Astrocyte (in vitro differentiated cells and primary cell): Measurements from ENCODE around the gene CHRNA5. TPM values are rescaled to one million over a fixed set of nuclear protein-coding genes. Genes with fewer than 3 reads are reported as not detected.

Experiments
- DNase-seq: peaks from one replicate; pipeline ENCODE4 v3.0.0-alpha.2; 2010; ENCODE audit warnings: low read depth
- FAIRE-seq: peaks from 2 replicates; lab custom pipeline; 2011; peaks lifted over from hg19 to GRCh38; lab: Jason Lieb, UNC
- H2AFZ ChIP-seq: 2 replicates; pipeline ENCODE4 v1.6.0; 2012; ENCODE audit warnings: low read depth, low read length, inconsistent platforms
- H3K27ac ChIP-seq: 2 replicates; pipeline ENCODE4 v1.5.1; 2011; ENCODE audit warnings: low read depth, low read length, inconsistent platforms
- H3K27me3 ChIP-seq: 2 replicates; pipeline ENCODE4 v1.6.0; 2011; ENCODE audit warnings: low read length, inconsistent platforms; ENCODE audit not compliant: insufficient read depth
- H3K36me3 ChIP-seq: 2 replicates; pipeline ENCODE4 v1.5.1; 2011; ENCODE audit warnings: low read length, inconsistent platforms; ENCODE audit not compliant: insufficient read depth
- H3K4me1 ChIP-seq: 2 replicates; pipeline ENCODE4 v1.5.1; 2011; ENCODE audit warnings: low read length, inconsistent platforms; ENCODE audit not compliant: insufficient read depth
- H3K4me2 ChIP-seq: 2 replicates; pipeline ENCODE4 v1.6.0; 2012; ENCODE audit warnings: low read length, inconsistent platforms
- H3K4me3 ChIP-seq: 2 replicates; pipeline ENCODE4 v1.5.1; 2011; ENCODE audit warnings: low read depth, mild to moderate bottlenecking, low read length, inconsistent platforms; ENCODE audit not compliant: insufficient read depth
- H3K79me2 ChIP-seq: 2 replicates; pipeline ENCODE4 v1.6.0; 2012; ENCODE audit warnings: mild to moderate bottlenecking, low read length, inconsistent platforms; ENCODE audit not compliant: insufficient read depth
- H3K9ac ChIP-seq: 2 replicates; pipeline ENCODE4 v1.6.0; 2012; ENCODE audit warnings: mild to moderate bottlenecking, low read length, inconsistent platforms
- H3K9me3 ChIP-seq: 2 replicates; pipeline ENCODE4 v1.5.1; 2012; ENCODE audit warnings: low read depth, mild to moderate bottlenecking, low read length, inconsistent platforms; ENCODE audit not compliant: insufficient read depth
- H4K20me1 ChIP-seq: 2 replicates; pipeline ENCODE4 v1.6.0; 2012; ENCODE audit warnings: low read length, inconsistent platforms; ENCODE audit not compliant: insufficient read depth
- H3K27ac Mint-ChIP-seq: one replicate; pipeline ENCODE4 v1.8.0; 2021; ENCODE audit warnings: mild to moderate bottlenecking, mixed read lengths; ENCODE audit not compliant: unreplicated experiment
- H3K27me3 Mint-ChIP-seq: one replicate; pipeline ENCODE4 v1.8.0; 2021; ENCODE audit warnings: low read depth, mixed read lengths; ENCODE audit not compliant: unreplicated experiment
- H3K36me3 Mint-ChIP-seq: one replicate; pipeline ENCODE4 v1.8.0; 2021; ENCODE audit warnings: low read depth, mixed read lengths; ENCODE audit not compliant: unreplicated experiment
- H3K4me1 Mint-ChIP-seq: one replicate; pipeline ENCODE4 v1.8.0; 2021; ENCODE audit warnings: low read depth, mixed read lengths; ENCODE audit not compliant: unreplicated experiment
- H3K4me3 Mint-ChIP-seq: one replicate; pipeline ENCODE4 v1.8.0; 2021; ENCODE audit warnings: mild to moderate bottlenecking, moderate library complexity, mixed read lengths; ENCODE audit not compliant: unreplicated experiment
- H3K9me3 Mint-ChIP-seq: one replicate; pipeline ENCODE4 v1.8.0; 2021; ENCODE audit warnings: mild to moderate bottlenecking, mixed read lengths; ENCODE audit not compliant: unreplicated experiment
- EZH2 ChIP-seq: IDR thresholded peaks from 2 replicates; pipeline ENCODE4 v1.6.1; 2012; ENCODE audit warnings: mild to moderate bottlenecking, low read length, inconsistent platforms; ENCODE audit not compliant: insufficient read depth
- total RNA-seq: library from RNA; stranded (reverse); gene quantifications from 2 replicates; pipeline ENCODE4 v1.2.1, GENCODE V29; 2021
- TF ChIP-seq, protein P1 (sequence below): IDR thresholded peaks from 2 replicates; pipeline ENCODE4 v1.5.1; 2011; ENCODE audit warnings: low read depth, mild to moderate bottlenecking, inconsistent platforms, low read length, moderate library complexity; ENCODE audit not compliant: insufficient read depth

The CHRNA5 gene
- total RNA-seq, 1 donor from 2014 or later = 2.5 TPM

DNA sequence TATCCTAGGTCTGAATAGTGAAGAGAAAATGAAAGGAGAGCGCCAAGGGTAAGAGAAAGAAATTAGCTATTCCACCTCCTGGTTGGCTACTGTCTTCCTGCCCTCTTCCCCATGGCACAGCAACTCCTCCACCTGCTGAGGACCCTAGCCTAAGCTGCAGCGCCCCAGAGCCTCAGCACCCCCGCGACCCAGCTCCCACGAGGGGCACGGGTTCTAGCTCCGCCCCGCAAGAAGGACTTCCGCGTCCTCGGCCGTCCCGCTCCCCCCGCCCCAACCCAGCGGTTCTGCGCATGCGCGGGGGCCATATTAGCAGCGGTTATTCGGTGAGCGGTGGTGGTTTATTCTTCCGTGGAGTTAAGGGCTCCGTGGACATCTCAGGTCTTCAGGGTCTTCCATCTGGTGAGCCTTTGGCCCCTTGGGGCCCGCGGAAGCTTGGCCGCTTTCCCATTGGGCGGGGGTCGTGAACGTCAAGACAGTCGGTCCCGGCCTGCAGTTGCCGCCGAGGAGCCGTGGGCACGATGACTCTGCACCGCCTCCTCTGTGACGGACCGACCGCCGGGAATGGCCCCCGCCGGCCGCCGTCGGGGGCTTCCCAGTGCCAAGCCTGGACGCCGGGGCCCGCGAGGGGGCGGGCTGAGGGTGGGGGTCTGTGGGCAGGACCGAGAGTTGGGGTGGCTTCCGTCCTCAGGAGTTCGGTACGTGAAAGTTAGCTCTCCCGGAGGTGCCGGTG lies 25.0 kb upstream of the CHRNA5 start, which contains the start of gene PSMA4:
Gene PSMA4, plus strand, starts transcription at position 304 of the 730 bp plus-strand sequence. CDS start 1,484 bp downstream, outside the sequence.
- H3K27ac ChIP-seq = peak within 1 kb of the TSS; percentile 97
- H3K9me3 ChIP-seq = no peaks in the 10 kb centered on the region
- H3K9ac ChIP-seq = peak within 1 kb of the TSS; percentile 97
- TF ChIP-seq, protein P1, sequence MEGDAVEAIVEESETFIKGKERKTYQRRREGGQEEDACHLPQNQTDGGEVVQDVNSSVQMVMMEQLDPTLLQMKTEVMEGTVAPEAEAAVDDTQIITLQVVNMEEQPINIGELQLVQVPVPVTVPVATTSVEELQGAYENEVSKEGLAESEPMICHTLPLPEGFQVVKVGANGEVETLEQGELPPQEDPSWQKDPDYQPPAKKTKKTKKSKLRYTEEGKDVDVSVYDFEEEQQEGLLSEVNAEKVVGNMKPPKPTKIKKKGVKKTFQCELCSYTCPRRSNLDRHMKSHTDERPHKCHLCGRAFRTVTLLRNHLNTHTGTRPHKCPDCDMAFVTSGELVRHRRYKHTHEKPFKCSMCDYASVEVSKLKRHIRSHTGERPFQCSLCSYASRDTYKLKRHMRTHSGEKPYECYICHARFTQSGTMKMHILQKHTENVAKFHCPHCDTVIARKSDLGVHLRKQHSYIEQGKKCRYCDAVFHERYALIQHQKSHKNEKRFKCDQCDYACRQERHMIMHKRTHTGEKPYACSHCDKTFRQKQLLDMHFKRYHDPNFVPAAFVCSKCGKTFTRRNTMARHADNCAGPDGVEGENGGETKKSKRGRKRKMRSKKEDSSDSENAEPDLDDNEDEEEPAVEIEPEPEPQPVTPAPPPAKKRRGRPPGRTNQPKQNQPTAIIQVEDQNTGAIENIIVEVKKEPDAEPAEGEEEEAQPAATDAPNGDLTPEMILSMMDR = no peak
- TF ChIP-seq EZH2 = no peak
- H3K4me1 ChIP-seq = peaks cover 10% of the 10 kb centered on the region
- H4K20me1 ChIP-seq = peaks cover 29% of the 10 kb centered on the region
- H3K27me3 ChIP-seq = no peaks in the 10 kb centered on the region
- H3K36me3 ChIP-seq = peaks cover 9% of the 10 kb centered on the region
- H3K9me3 Mint-ChIP-seq = no peaks in the 10 kb centered on the region
- H3K79me2 ChIP-seq = peaks cover 34% of the 10 kb centered on the region
- H3K4me3 Mint-ChIP-seq = peak within 1 kb of the TSS; percentile 99
- peak within 1 kb of the TSS; percentile 96 for H3K4me3 ChIP-seq
- FAIRE-seq (no peak), DNase-seq (peak; percentile 64)
- peak within 1 kb of the TSS; percentile 91 for H3K4me2 ChIP-seq
- H3K36me3 Mint-ChIP-seq = peaks cover 2% of the 10 kb centered on the region
- H2AFZ ChIP-seq = peak within 1 kb of the TSS; percentile 86
- peaks cover 18% of the 10 kb centered on the region for H3K4me1 Mint-ChIP-seq
- H3K27ac Mint-ChIP-seq = peak within 1 kb of the TSS; percentile 97
- no peaks in the 10 kb centered on the region for H3K27me3 Mint-ChIP-seq

DNA sequence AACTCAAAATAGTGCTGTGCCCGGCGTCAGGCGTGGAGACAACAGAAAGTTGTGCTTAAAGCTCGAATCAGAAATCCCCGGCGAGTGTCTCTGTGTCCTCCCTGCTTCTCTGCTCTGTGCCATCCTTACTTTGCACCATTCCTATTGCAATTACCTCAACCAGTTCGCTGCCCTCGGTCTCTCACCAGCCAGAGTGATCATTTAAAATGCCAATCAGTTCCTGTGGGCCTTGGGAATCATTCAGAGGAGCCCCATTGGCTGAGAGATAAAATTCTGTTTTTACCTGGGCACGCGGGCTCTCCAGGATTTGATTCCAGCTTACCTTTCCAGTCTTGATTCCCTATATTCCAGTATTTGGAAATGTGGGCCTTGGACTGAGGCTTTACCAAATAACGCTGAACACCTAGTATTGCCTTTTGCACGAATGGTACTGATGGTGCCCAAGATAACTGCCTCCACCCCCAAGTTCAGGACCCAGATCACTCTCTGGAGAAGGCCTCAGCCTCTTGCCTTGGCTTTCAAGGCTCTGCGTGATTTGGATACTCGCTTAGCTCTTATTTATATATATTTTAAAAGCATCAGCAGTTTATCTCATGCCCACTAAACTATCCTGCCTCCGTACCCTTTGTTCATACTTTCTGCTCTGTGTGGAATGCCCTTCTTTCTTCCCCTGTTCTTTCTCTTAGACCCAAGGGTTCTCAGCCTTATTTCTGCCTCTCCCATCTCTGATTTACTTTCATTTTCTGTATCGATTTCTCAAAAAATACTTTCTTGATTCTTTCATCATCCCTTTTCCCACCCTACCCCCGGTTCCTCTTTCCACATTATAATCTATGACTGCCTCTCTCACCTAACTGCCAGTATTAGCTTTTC lies 24.2 kb upstream of the CHRNA5 start:
- FAIRE-seq = no peak
- peak overlapping the region; percentile 96 for H3K4me3 ChIP-seq
- peaks cover 10% of the 10 kb centered on the region for H3K4me1 ChIP-seq
- Mint-ChIP-seq H3K9me3 (no peaks in the 10 kb centered on the region), H3K27me3 (no peaks in the 10 kb centered on the region), H3K27ac (peak overlapping the region; percentile 93), H3K36me3 (peaks cover 8% of the 10 kb centered on the region), H3K4me1 (peaks cover 18% of the 10 kb centered on the region), H3K4me3 (peak overlapping the region; percentile 99)
- H3K36me3 ChIP-seq = peaks cover 17% of the 10 kb centered on the region
- TF ChIP-seq EZH2 = no peak
- TF ChIP-seq, protein P1 = no peak
- no peaks in the 10 kb centered on the region for H3K9me3 ChIP-seq
- no peaks in the 10 kb centered on the region for H3K27me3 ChIP-seq
- DNase-seq = no peak
- H3K9ac ChIP-seq = peak overlapping the region; percentile 97
- peak overlapping the region; percentile 86 for H2AFZ ChIP-seq
- peaks cover 34% of the 10 kb centered on the region for H4K20me1 ChIP-seq
- peak overlapping the region; percentile 97 for H3K27ac ChIP-seq
- peak overlapping the region; percentile 91 for H3K4me2 ChIP-seq
- H3K79me2 ChIP-seq = peaks cover 34% of the 10 kb centered on the region
